ENCODE results near the gene UMODL1.
"Not testable (repeated sequence)": the region's sequence is repeated elsewhere in the genome, so short reads cannot be mapped to it uniquely, and the experiment has no call there.

DNA sequence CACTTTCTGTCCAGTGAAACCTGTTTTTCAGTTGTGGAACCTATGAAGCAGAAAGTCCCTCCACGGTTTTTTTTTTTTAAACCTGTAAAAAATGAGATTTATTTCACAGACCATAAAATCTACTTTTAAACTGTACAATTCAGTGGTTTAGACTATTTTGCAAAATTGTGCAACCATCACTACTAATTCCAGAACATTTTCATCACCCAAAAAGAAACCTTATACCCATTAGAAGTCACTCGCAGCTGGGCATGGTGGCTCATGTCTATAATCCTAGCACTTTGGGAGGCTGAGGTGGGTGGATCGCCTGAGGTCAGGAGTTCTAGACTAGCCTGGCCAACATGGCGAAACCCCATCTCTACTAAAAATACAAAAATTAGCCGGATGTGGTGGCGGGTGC, 45.4 kb downstream of the UMODL1 start:
- TF ChIP-seq EP300, POLR2AphosphoS5, POLR2A (IDR thresholded peaks at IDR 0.05): not testable (repeated sequence)
- TF ChIP-seq, protein P1, sequence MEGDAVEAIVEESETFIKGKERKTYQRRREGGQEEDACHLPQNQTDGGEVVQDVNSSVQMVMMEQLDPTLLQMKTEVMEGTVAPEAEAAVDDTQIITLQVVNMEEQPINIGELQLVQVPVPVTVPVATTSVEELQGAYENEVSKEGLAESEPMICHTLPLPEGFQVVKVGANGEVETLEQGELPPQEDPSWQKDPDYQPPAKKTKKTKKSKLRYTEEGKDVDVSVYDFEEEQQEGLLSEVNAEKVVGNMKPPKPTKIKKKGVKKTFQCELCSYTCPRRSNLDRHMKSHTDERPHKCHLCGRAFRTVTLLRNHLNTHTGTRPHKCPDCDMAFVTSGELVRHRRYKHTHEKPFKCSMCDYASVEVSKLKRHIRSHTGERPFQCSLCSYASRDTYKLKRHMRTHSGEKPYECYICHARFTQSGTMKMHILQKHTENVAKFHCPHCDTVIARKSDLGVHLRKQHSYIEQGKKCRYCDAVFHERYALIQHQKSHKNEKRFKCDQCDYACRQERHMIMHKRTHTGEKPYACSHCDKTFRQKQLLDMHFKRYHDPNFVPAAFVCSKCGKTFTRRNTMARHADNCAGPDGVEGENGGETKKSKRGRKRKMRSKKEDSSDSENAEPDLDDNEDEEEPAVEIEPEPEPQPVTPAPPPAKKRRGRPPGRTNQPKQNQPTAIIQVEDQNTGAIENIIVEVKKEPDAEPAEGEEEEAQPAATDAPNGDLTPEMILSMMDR (IDR thresholded peaks at IDR 0.05): not testable (repeated sequence)

Measured in suprapubic skin (tissue), 4 donors.